Activated naive CD4-positive, alpha-beta T cell treated with anti-CD3 and anti-CD28 coated beads, Interleukin-2, amount 50 U/mL, for 72 hours (primary cell): Measurements from ENCODE around the gene SHMT2. TPM values are rescaled to one million over a fixed set of nuclear protein-coding genes. Genes with fewer than 3 reads are reported as not detected.
"Not testable (repeated sequence)": the region's sequence is repeated elsewhere in the genome, so short reads cannot be mapped to it uniquely, and the experiment has no call there.

Experiments
- ATAC-seq, 2 donors: fragments of 150-1000 bp; cut with Tn5 transposase; 2 replicates each; pipeline ENCODE4 v1.10.0; 2021; ENCODE audit warnings: mild to moderate bottlenecking in 2 of 2, moderate library complexity in 2 of 2
- DNase-seq, 2 donors: peaks; one replicate each; pipeline ENCODE4 v3.0.0; 2021 to 2022; ENCODE audit warnings: low spot score in 2 of 2
- H3K27ac Mint-ChIP-seq, 2 donors: one replicate each; pipeline ENCODE4 v1.8.0; 2022; ENCODE audit warnings: mild to moderate bottlenecking in 2 of 2, mixed read lengths in 2 of 2
- H3K36me3 Mint-ChIP-seq, 2 donors: one replicate each; pipeline ENCODE4 v1.8.0; 2022; ENCODE audit warnings: mixed read lengths in 2 of 2
- H3K9me3 Mint-ChIP-seq, 2 donors: one replicate each; pipeline ENCODE4 v1.8.0; 2022; ENCODE audit warnings: mixed read lengths in 2 of 2
- total RNA-seq, 2 donors: library from RNA; stranded (reverse); gene quantifications; one replicate each; pipeline ENCODE4 v1.2.3, GENCODE V29; 2022

The SHMT2 gene
- total RNA-seq, 2 donors from 2014 or later = 360 to 376 TPM

- H3K27ac Mint-ChIP-seq = peak overlapping the region; percentile 61 to 92
- not testable (repeated sequence) for DNase-seq, ATAC-seq, H3K9me3 Mint-ChIP-seq
- H3K36me3 Mint-ChIP-seq = peaks cover 6 to 22% of the 10 kb centered on the region in 2 donors
Measured at GRCh38 chr12:57282073-57282472, 52.6 kb downstream of the SHMT2 start.

Other genes with a start within 250 kb of the SHMT2 start
- 1 to 10 TPM; 5.1 to 6.1 TPM for gene ZBTB39, start 223.2 kb upstream of the SHMT2 start, total RNA-seq
- gene TAC3, start 213.2 kb upstream of the SHMT2 start, total RNA-seq = 1 to 10 TPM in 1 of 2 donors, under 1 TPM in 1; 0.50 to 1.7 TPM
- gene MYO1A, start 179.6 kb upstream of the SHMT2 start, total RNA-seq = 1 to 10 TPM; 3.3 to 4.7 TPM
- 100 to 1,000 TPM in 1 of 2 donors, 10 to 100 TPM in 1; 80.2 to 182 TPM for gene NEMP1, start 150.9 kb upstream of the SHMT2 start, total RNA-seq
- gene NAB2, start 140.6 kb upstream of the SHMT2 start, total RNA-seq = 10 to 100 TPM; 39.1 to 39.3 TPM
- 100 to 1,000 TPM; 213 to 283 TPM for gene STAT6, start 118.3 kb upstream of the SHMT2 start, total RNA-seq
- 1 to 10 TPM; 1.3 to 5.9 TPM for gene LRP1, start 101.2 kb upstream of the SHMT2 start, total RNA-seq
- gene LRP1-AS, start 82.1 kb upstream of the SHMT2 start, total RNA-seq = not detected
- under 1 TPM; 0.11 to 0.54 TPM for gene NXPH4, start 12.9 kb upstream of the SHMT2 start, total RNA-seq
- 1 to 10 TPM; 2.8 to 5.4 TPM for gene STAC3, start 21.5 kb downstream of the SHMT2 start, total RNA-seq
- 10 to 100 TPM; 36.3 to 57.1 TPM for gene R3HDM2, start 201.3 kb downstream of the SHMT2 start, total RNA-seq
- not detected for gene INHBC, start 205.1 kb downstream of the SHMT2 start, total RNA-seq
- under 1 TPM; 0.18 to 0.23 TPM for gene INHBE, start 225.6 kb downstream of the SHMT2 start, total RNA-seq
- under 1 TPM in 1 of 2 donors, not detected in 1; 0.49 TPM for gene GLI1, start 230.1 kb downstream of the SHMT2 start, total RNA-seq